Cardiac muscle cell (in vitro differentiated cells and primary cell): Measurements from ENCODE around the gene MTHFR. TPM values are rescaled to one million over a fixed set of nuclear protein-coding genes. Genes with fewer than 3 reads are reported as not detected.
A peak's percentile ranks its signal among the peaks of the same experiment; 100 is the strongest.

ENCODE experiments used
- DNase-seq, 2 donors: peaks; one replicate each; pipeline versions ENCODE4 v3.0.0 to v3.0.0-alpha.2; 2010 to 2017; ENCODE audit warnings: low read depth in 1 of 2, low spot score in 1 of 2
- H3K27ac ChIP-seq: fragments of 200-600 bp; sonication (generic); 2 replicates; pipeline ENCODE4 v1.5.1; 2016
- H3K27me3 ChIP-seq: fragments of 200-600 bp; sonication (generic); 2 replicates; pipeline ENCODE4 v1.6.0; 2016; ENCODE audit warnings: control low read depth
- H3K36me3 ChIP-seq: fragments of 200-600 bp; sonication (generic); 2 replicates; pipeline ENCODE4 v1.5.1; 2016; ENCODE audit warnings: control low read depth
- H3K4me1 ChIP-seq: fragments of 200-600 bp; sonication (generic); 2 replicates; pipeline ENCODE4 v1.8.1; 2017; ENCODE audit warnings: low read depth, mild to moderate bottlenecking, mixed run types
- H3K4me3 ChIP-seq: fragments of 200-600 bp; sonication (generic); 2 replicates; pipeline ENCODE4 v1.5.1; 2016; ENCODE audit warnings: mild to moderate bottlenecking
- H3K9me3 ChIP-seq: fragments of 200-600 bp; sonication (generic); 2 replicates; pipeline ENCODE4 v1.5.1; 2017; ENCODE audit warnings: low read depth, mild to moderate bottlenecking, control low read depth
- CTCF ChIP-seq: IDR thresholded peaks from 2 replicates; pipeline ENCODE4 v1.5.1; 2012; ENCODE audit warnings: low read depth, mild to moderate bottlenecking, low read length
- polyA plus RNA-seq: library from polyadenylated mRNA; unstranded; fragments of >200 nt; fragmentation: Nextera tagmentation; extraction: Ambion mirVana; gene quantifications from 2 replicates; pipeline ENCODE4 v1.2.1, GENCODE V29; 2016
- total RNA-seq: library from RNA; depleted of rRNA; stranded (reverse); fragments of >200 nt; gene quantifications from 2 replicates; pipeline ENCODE4 v1.2.3, GENCODE V29; 2016

The MTHFR gene
- total and polyA plus RNA-seq, 2 experiments from 2014 or later = 37.5 to 64.0 TPM

GRCh38 chr1:11784256-11784992, 21.3 kb downstream of the MTHFR start:
- H3K4me3 ChIP-seq = peak overlapping the region; percentile 6
- H3K4me1 ChIP-seq = peaks cover 46% of the 10 kb centered on the region
- no peaks in the 10 kb centered on the region for H3K9me3 ChIP-seq
- TF ChIP-seq CTCF = no peak
- no peaks in the 10 kb centered on the region for H3K36me3 ChIP-seq
- DNase-seq = no peak
- H3K27ac ChIP-seq = no peak overlapping the region
- no peaks in the 10 kb centered on the region for H3K27me3 ChIP-seq

GRCh38 chr1:11783556-11783955, 22.2 kb downstream of the MTHFR start:
- no peaks in the 10 kb centered on the region for H3K27me3 ChIP-seq
- no peak overlapping the region for H3K27ac ChIP-seq
- no peak for TF ChIP-seq CTCF
- H3K4me1 ChIP-seq = peaks cover 37% of the 10 kb centered on the region
- DNase-seq = no peak
- H3K9me3 ChIP-seq = no peaks in the 10 kb centered on the region
- H3K4me3 ChIP-seq = no peak overlapping the region
- no peaks in the 10 kb centered on the region for H3K36me3 ChIP-seq

GRCh38 chr1:11782127-11782708, 23.5 kb downstream of the MTHFR start:
- Histone ChIP-seq H3K4me3 (no peak overlapping the region), H3K36me3 (no peaks in the 10 kb centered on the region), H3K27ac (no peak overlapping the region), H3K4me1 (peaks cover 23% of the 10 kb centered on the region), H3K9me3 (no peaks in the 10 kb centered on the region), H3K27me3 (no peaks in the 10 kb centered on the region)
- no peak for TF ChIP-seq CTCF
- DNase-seq = no peak

- no peak for TF ChIP-seq CTCF
- no peak for DNase-seq
- no peak overlapping the region for H3K4me3 ChIP-seq
- no peaks in the 10 kb centered on the region for H3K36me3 ChIP-seq
- peaks cover 14% of the 10 kb centered on the region for H3K4me1 ChIP-seq
- no peak overlapping the region for H3K27ac ChIP-seq
- H3K9me3 ChIP-seq = no peaks in the 10 kb centered on the region
- no peaks in the 10 kb centered on the region for H3K27me3 ChIP-seq
These were observed 24.5 kb downstream of the MTHFR start for GRCh38 chr1:11781297-11781696.

GRCh38 chr1:11780380-11781147, 25.2 kb downstream of the MTHFR start:
- peaks cover 11% of the 10 kb centered on the region for H3K4me1 ChIP-seq
- no peak for TF ChIP-seq CTCF
- no peaks in the 10 kb centered on the region for H3K9me3 ChIP-seq
- no peak overlapping the region for H3K27ac ChIP-seq
- no peaks in the 10 kb centered on the region for H3K27me3 ChIP-seq
- no peak for DNase-seq
- H3K36me3 ChIP-seq = no peaks in the 10 kb centered on the region
- no peak overlapping the region for H3K4me3 ChIP-seq
